ENCODE measurements around the gene SLC44A3.

SLC44A3 gene

GRCh38 chr1:94819945-94820746 is at the start of gene SLC44A3:
SLC44A3 (plus strand) TSS chr1:94820357; CDS start chr1:94820452, 95 bp downstream.
- Histone ChIP-seq H3K4me3 (ENCODE audit: low read length) (peak within 1 kb of the TSS; percentile 57), H2AFZ (ENCODE audit: low read depth, low read length) (peak within 1 kb of the TSS; percentile 79), H3K27me3 (ENCODE audit: insufficient read depth, low read length) (no peaks in the 10 kb centered on the region), H3K4me1 (ENCODE audit: insufficient read depth, low read length) (peaks cover 22% of the 10 kb centered on the region), H3K9me3 (ENCODE audit: low read length) (no peaks in the 10 kb centered on the region), H3K36me3 (ENCODE audit: insufficient read depth, low read length) (no peaks in the 10 kb centered on the region)

GRCh38 chr1:94772230-94772641 is 47.9 kb upstream of the SLC44A3 start:
- Histone ChIP-seq H3K4me3 (ENCODE audit: low read length) (no peak overlapping the region), H3K4me1 (ENCODE audit: insufficient read depth, low read length) (peaks cover 4% of the 10 kb centered on the region), H3K27me3 (ENCODE audit: insufficient read depth, low read length) (no peaks in the 10 kb centered on the region), H2AFZ (ENCODE audit: low read depth, low read length) (no peak overlapping the region), H3K36me3 (ENCODE audit: insufficient read depth, low read length) (no peaks in the 10 kb centered on the region), H3K9me3 (ENCODE audit: low read length) (peaks cover 2% of the 10 kb centered on the region)

- H3K36me3 ChIP-seq (ENCODE audit: insufficient read depth, low read length), result no peaks in the 10 kb centered on the region
- H3K4me3 ChIP-seq (ENCODE audit: low read length), result no peak overlapping the region
- H3K9me3 ChIP-seq (ENCODE audit: low read length), result peaks cover 2% of the 10 kb centered on the region
- H2AFZ ChIP-seq (ENCODE audit: low read depth, low read length), result no peak overlapping the region
- H3K4me1 ChIP-seq (ENCODE audit: insufficient read depth, low read length), result peaks cover 4% of the 10 kb centered on the region
- no peaks in the 10 kb centered on the region for H3K27me3 ChIP-seq (ENCODE audit: insufficient read depth, low read length)
These were observed 47.3 kb upstream of the SLC44A3 start for GRCh38 chr1:94772845-94773244.

- Histone ChIP-seq H3K36me3 (ENCODE audit: insufficient read depth, low read length) (no peaks in the 10 kb centered on the region), H3K27me3 (ENCODE audit: insufficient read depth, low read length) (no peaks in the 10 kb centered on the region), H2AFZ (ENCODE audit: low read depth, low read length) (no peak overlapping the region), H3K9me3 (ENCODE audit: low read length) (peaks cover 2% of the 10 kb centered on the region), H3K4me1 (ENCODE audit: insufficient read depth, low read length) (peaks cover 4% of the 10 kb centered on the region), H3K4me3 (ENCODE audit: low read length) (no peak overlapping the region)
These were observed 46.8 kb upstream of the SLC44A3 start for GRCh38 chr1:94773296-94773809.

GRCh38 chr1:94773931-94774422 is 46.2 kb upstream of the SLC44A3 start:
- Histone ChIP-seq H3K36me3 (ENCODE audit: insufficient read depth, low read length) (no peaks in the 10 kb centered on the region), H3K4me1 (ENCODE audit: insufficient read depth, low read length) (peaks cover 4% of the 10 kb centered on the region), H3K4me3 (ENCODE audit: low read length) (no peak overlapping the region), H3K9me3 (ENCODE audit: low read length) (peaks cover 2% of the 10 kb centered on the region), H2AFZ (ENCODE audit: low read depth, low read length) (no peak overlapping the region), H3K27me3 (ENCODE audit: insufficient read depth, low read length) (no peaks in the 10 kb centered on the region)

- H3K27me3 ChIP-seq (ENCODE audit: insufficient read depth, low read length), result no peaks in the 10 kb centered on the region
- peaks cover 4% of the 10 kb centered on the region for H3K4me1 ChIP-seq (ENCODE audit: insufficient read depth, low read length)
- H2AFZ ChIP-seq (ENCODE audit: low read depth, low read length), result no peak overlapping the region
- H3K36me3 ChIP-seq (ENCODE audit: insufficient read depth, low read length), result no peaks in the 10 kb centered on the region
- H3K4me3 ChIP-seq (ENCODE audit: low read length), result no peak overlapping the region
- H3K9me3 ChIP-seq (ENCODE audit: low read length), result peaks cover 2% of the 10 kb centered on the region
These were observed 43.7 kb upstream of the SLC44A3 start for GRCh38 chr1:94776474-94776873.

- Histone ChIP-seq H3K9me3 (ENCODE audit: low read length) (peaks cover 2% of the 10 kb centered on the region), H2AFZ (ENCODE audit: low read depth, low read length) (no peak overlapping the region), H3K36me3 (ENCODE audit: insufficient read depth, low read length) (no peaks in the 10 kb centered on the region), H3K27me3 (ENCODE audit: insufficient read depth, low read length) (no peaks in the 10 kb centered on the region), H3K4me1 (ENCODE audit: insufficient read depth, low read length) (peaks cover 4% of the 10 kb centered on the region), H3K4me3 (ENCODE audit: low read length) (no peak overlapping the region)
These were observed 42.9 kb upstream of the SLC44A3 start for GRCh38 chr1:94777281-94777680.

- peaks cover 4% of the 10 kb centered on the region for H3K4me1 ChIP-seq (ENCODE audit: insufficient read depth, low read length)
These were observed 41.3 kb upstream of the SLC44A3 start for GRCh38 chr1:94778808-94779207.

GRCh38 chr1:94783342-94784189 is 36.6 kb upstream of the SLC44A3 start:
- H3K4me1 ChIP-seq (ENCODE audit: insufficient read depth, low read length), result no peaks in the 10 kb centered on the region
- H3K9me3 ChIP-seq (ENCODE audit: low read length), result no peaks in the 10 kb centered on the region
- H3K4me3 ChIP-seq (ENCODE audit: low read length), result no peak overlapping the region
- H2AFZ ChIP-seq (ENCODE audit: low read depth, low read length), result no peak overlapping the region
- H3K27me3 ChIP-seq (ENCODE audit: insufficient read depth, low read length), result no peaks in the 10 kb centered on the region
- no peaks in the 10 kb centered on the region for H3K36me3 ChIP-seq (ENCODE audit: insufficient read depth, low read length)

More at GRCh38 chr1:94778808-94779207, 41.3 kb upstream of the SLC44A3 start:
- H3K27me3 ChIP-seq (ENCODE audit: insufficient read depth, low read length), result no peaks in the 10 kb centered on the region
- H3K4me3 ChIP-seq (ENCODE audit: low read length), result no peak overlapping the region
- no peaks in the 10 kb centered on the region for H3K36me3 ChIP-seq (ENCODE audit: insufficient read depth, low read length)
- H3K9me3 ChIP-seq (ENCODE audit: low read length), result peaks cover 2% of the 10 kb centered on the region
- H2AFZ ChIP-seq (ENCODE audit: low read depth, low read length), result no peak overlapping the region

GRCh38 chr1:94784190-94784515 is 36.0 kb upstream of the SLC44A3 start:
- H3K4me1 ChIP-seq (ENCODE audit: insufficient read depth, low read length), result no peaks in the 10 kb centered on the region
- H3K27me3 ChIP-seq (ENCODE audit: insufficient read depth, low read length), result no peaks in the 10 kb centered on the region
- H3K36me3 ChIP-seq (ENCODE audit: insufficient read depth, low read length), result no peaks in the 10 kb centered on the region
- H3K4me3 ChIP-seq (ENCODE audit: low read length), result no peak overlapping the region
- H3K9me3 ChIP-seq (ENCODE audit: low read length), result no peaks in the 10 kb centered on the region
- H2AFZ ChIP-seq (ENCODE audit: low read depth, low read length), result no peak overlapping the region

GRCh38 chr1:94787691-94788090 is 32.5 kb upstream of the SLC44A3 start:
- H3K36me3 ChIP-seq (ENCODE audit: insufficient read depth, low read length), result no peaks in the 10 kb centered on the region
- no peak overlapping the region for H3K4me3 ChIP-seq (ENCODE audit: low read length)

GRCh38 chr1:94790246-94790645 is 29.9 kb upstream of the SLC44A3 start:
- Histone ChIP-seq H3K4me1 (ENCODE audit: insufficient read depth, low read length) (no peaks in the 10 kb centered on the region), H3K27me3 (ENCODE audit: insufficient read depth, low read length) (no peaks in the 10 kb centered on the region)

More at GRCh38 chr1:94787691-94788090, 32.5 kb upstream of the SLC44A3 start:
- H3K27me3 ChIP-seq (ENCODE audit: insufficient read depth, low read length), result no peaks in the 10 kb centered on the region
- no peak overlapping the region for H2AFZ ChIP-seq (ENCODE audit: low read depth, low read length)
- no peaks in the 10 kb centered on the region for H3K9me3 ChIP-seq (ENCODE audit: low read length)
- no peaks in the 10 kb centered on the region for H3K4me1 ChIP-seq (ENCODE audit: insufficient read depth, low read length)

GRCh38 chr1:94790670-94791069 is 29.5 kb upstream of the SLC44A3 start:
- H3K4me1 ChIP-seq (ENCODE audit: insufficient read depth, low read length), result no peaks in the 10 kb centered on the region
- no peaks in the 10 kb centered on the region for H3K9me3 ChIP-seq (ENCODE audit: low read length)
- no peak overlapping the region for H3K4me3 ChIP-seq (ENCODE audit: low read length)
- H3K27me3 ChIP-seq (ENCODE audit: insufficient read depth, low read length), result no peaks in the 10 kb centered on the region
- no peak overlapping the region for H2AFZ ChIP-seq (ENCODE audit: low read depth, low read length)
- no peaks in the 10 kb centered on the region for H3K36me3 ChIP-seq (ENCODE audit: insufficient read depth, low read length)

More at GRCh38 chr1:94790246-94790645, 29.9 kb upstream of the SLC44A3 start:
- H3K9me3 ChIP-seq (ENCODE audit: low read length), result no peaks in the 10 kb centered on the region
- H3K36me3 ChIP-seq (ENCODE audit: insufficient read depth, low read length), result no peaks in the 10 kb centered on the region
- H3K4me3 ChIP-seq (ENCODE audit: low read length), result no peak overlapping the region
- no peak overlapping the region for H2AFZ ChIP-seq (ENCODE audit: low read depth, low read length)
